ENCODE data around the gene MBD2. TPM values are rescaled to one million over a fixed set of nuclear protein-coding genes. Genes with fewer than 3 reads are reported as not detected.
"Not testable (repeated sequence)": the region's sequence is repeated elsewhere in the genome, so short reads cannot be mapped to it uniquely, and the experiment has no call there.

MBD2 gene
- total RNA-seq, 1 donor from 2014 or later, result 111 TPM

DNA sequence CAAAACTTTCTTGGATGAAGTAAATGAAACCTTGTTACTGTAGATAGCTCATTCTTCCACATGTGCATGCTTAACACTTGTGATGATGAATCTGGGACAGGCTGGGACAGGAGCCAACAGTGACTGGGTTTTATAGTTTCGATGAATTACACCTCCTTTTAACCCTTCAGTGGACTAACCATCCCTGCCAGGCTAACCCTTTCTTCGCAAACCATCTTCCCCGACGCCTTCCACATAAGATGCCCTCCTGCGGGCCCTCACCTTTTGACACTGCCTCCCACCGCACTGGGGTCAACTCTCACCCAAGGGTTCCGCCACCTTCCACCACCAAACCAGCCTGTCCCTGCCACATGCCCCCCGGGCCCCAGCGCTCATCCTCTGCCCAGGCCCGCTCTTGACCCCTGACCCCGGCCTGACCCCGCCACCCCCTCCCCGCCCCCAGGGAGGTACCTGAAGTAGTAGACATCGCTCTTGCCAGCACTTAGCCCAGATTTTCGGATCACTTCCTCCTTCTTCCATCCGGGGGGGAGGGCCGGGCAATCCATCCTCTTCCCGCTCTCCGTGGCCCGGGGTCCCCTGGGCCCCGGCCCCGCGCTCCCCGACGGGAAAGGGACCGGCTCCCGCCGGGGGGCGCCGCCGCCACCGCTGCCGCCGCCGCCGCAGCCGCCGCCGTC, 764 bp downstream of the MBD2 start:
- Histone ChIP-seq H3K27ac (peak overlapping the region; percentile 63 to 67), H3K4me1 (peaks cover 4 to 18% of the 10 kb centered on the region in 2 donors), H3K27me3 (no peaks in the 10 kb centered on the region), H3K36me3 (no peaks in the 10 kb centered on the region), H3K4me3 (peak overlapping the region; percentile 82 to 97), H3K9me3 (no peaks in the 10 kb centered on the region)
- TF ChIP-seq, protein P1, sequence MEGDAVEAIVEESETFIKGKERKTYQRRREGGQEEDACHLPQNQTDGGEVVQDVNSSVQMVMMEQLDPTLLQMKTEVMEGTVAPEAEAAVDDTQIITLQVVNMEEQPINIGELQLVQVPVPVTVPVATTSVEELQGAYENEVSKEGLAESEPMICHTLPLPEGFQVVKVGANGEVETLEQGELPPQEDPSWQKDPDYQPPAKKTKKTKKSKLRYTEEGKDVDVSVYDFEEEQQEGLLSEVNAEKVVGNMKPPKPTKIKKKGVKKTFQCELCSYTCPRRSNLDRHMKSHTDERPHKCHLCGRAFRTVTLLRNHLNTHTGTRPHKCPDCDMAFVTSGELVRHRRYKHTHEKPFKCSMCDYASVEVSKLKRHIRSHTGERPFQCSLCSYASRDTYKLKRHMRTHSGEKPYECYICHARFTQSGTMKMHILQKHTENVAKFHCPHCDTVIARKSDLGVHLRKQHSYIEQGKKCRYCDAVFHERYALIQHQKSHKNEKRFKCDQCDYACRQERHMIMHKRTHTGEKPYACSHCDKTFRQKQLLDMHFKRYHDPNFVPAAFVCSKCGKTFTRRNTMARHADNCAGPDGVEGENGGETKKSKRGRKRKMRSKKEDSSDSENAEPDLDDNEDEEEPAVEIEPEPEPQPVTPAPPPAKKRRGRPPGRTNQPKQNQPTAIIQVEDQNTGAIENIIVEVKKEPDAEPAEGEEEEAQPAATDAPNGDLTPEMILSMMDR (IDR thresholded peaks at IDR 0.05), result peak in 1 of 3 experiments; percentile 5
- DNase-seq (ENCODE audit: low spot score in 2 of 2), result peak; percentile 17 to 81
- intact Hi-C loops (cut with DNase I), result loop anchor here (1.0 to 5.0 kb wide), 4 partner anchors 27 to 134 kb away; partner anchors contain the start of genes C18orf54, POLI and STARD6

DNA sequence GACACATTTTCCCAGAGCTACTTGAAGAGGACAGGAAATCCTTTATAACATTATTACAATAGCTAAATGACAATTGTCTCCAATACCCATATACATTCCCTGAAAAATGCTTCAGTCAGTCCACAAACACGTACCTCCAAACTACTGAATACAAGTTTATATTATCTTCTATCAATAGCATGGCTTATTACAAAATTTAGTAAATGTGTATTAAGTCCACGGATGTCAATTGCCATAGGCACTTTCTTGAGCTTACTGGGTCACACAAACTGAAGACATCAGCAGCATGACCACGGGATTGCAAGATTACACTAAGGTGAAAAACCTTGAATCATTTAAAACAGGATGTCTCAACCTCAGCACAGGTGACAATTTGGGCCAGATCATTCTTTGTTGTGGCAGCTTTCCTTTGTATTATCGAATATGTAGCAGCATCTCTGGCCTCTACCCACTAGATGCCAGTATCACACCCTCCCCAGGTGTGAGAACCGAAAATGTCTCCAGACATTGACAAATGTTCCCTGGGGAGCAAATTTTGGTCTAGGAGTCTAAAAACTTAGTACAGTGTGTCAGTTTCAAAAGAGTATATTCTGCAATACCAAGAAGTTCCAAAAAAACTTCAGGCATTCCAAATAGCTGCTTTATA, 1.4 kb downstream of the MBD2 start:
- no peak for DNase-seq (ENCODE audit: low spot score in 2 of 2)
- Histone ChIP-seq H3K36me3 (no peaks in the 10 kb centered on the region), H3K9me3 (no peaks in the 10 kb centered on the region), H3K27me3 (no peaks in the 10 kb centered on the region), H3K4me1 (peaks cover 4 to 18% of the 10 kb centered on the region in 2 donors), H3K27ac (peak overlapping the region in 1 of 2 donors; percentile 28), H3K4me3 (peak overlapping the region; percentile 82 to 97)
- intact Hi-C loops (cut with DNase I), result loop anchor here (5.0 kb wide), 1 partner anchor 134 kb away; the partner anchor contains the start of genes C18orf54 and STARD6
- TF ChIP-seq, protein P1 (IDR thresholded peaks at IDR 0.05), result no peak

DNA sequence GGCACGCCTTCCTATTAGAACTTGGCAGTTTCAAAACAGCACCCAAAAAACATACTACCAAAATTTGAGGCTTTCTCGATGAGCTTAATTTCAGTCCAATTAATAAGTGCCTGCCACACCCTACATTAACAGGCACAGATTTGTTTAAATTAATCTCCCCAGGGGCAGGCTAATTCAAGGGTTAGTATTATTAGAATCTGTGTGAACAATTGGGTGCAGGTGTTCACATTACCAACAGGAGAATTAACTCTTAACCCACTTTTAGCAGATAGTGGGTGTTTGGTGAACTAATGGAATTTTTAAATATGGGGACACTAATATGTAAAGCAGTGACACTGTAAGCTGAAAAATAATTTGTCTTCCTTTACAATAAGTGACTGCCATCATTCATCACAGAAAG, 4.1 kb downstream of the MBD2 start:
- TF ChIP-seq, protein P1 (IDR thresholded peaks at IDR 0.05), result no peak
- no peak overlapping the region for H3K4me3 ChIP-seq
- no peak overlapping the region for H3K27ac ChIP-seq
- H3K36me3 ChIP-seq, result no peaks in the 10 kb centered on the region
- peaks cover 4 to 18% of the 10 kb centered on the region in 2 donors for H3K4me1 ChIP-seq
- intact Hi-C loops (cut with DNase I), result loop anchor here (5.0 kb wide), 1 partner anchor 137 kb away; the partner anchor contains the start of genes C18orf54 and STARD6
- H3K9me3 ChIP-seq, result no peaks in the 10 kb centered on the region
- no peak for DNase-seq (ENCODE audit: low spot score in 2 of 2)
- no peaks in the 10 kb centered on the region for H3K27me3 ChIP-seq

DNA sequence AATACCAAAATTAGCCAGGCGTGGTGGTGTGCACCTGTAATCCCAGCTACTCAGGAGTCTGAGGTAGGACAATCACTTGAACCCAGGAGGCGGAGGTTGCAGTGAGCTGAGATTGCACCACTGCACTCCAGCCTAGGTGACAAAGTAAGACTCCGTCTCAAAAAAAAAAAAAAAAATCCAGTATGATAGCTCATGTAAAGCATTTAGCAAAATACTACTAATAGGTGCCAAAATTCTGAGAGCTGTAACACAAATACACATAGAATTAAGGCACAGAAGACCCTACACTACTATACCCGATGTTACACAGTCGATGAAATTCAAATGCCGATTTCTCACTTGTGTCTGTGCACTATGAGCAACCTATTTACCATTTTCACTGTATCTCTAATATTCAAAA, 5.7 kb downstream of the MBD2 start:
- DNase-seq (ENCODE audit: low spot score in 2 of 2); H3K9me3 ChIP-seq; H3K27ac ChIP-seq; H3K36me3 ChIP-seq; intact Hi-C loops (cut with DNase I); H3K27me3 ChIP-seq; H3K4me3 ChIP-seq: not testable (repeated sequence)
- H3K4me1 ChIP-seq, result peaks cover 4 to 13% of the 10 kb centered on the region in 2 donors

DNA sequence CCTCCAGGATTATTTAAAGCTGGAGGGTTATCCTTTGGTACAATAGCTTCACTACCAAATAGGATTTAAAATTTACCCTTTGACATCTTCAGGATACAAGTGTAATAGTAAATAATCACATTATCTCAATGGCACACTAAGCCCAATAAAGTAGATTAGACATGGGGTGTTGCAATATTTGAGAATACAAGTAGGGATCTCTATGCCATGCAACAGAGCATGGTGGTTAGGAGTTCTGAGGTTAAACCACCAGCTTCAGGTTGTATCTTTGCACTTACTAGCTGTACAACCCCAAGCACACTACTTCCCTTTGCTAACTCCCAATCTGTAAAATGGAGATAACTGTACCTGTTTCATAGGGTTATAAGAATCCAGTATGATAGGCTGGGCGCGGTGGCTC, 6.2 kb downstream of the MBD2 start:
- intact Hi-C loops (cut with DNase I), result no loop called here
- H3K4me3 ChIP-seq, result no peak overlapping the region
- TF ChIP-seq, protein P1 (IDR thresholded peaks at IDR 0.05), result no peak
- no peak for DNase-seq (ENCODE audit: low spot score in 2 of 2)
- H3K27me3 ChIP-seq, result no peaks in the 10 kb centered on the region
- H3K4me1 ChIP-seq, result peaks cover 4 to 13% of the 10 kb centered on the region in 2 donors
- no peaks in the 10 kb centered on the region for H3K36me3 ChIP-seq
- no peaks in the 10 kb centered on the region for H3K9me3 ChIP-seq
- H3K27ac ChIP-seq, result no peak overlapping the region

DNA sequence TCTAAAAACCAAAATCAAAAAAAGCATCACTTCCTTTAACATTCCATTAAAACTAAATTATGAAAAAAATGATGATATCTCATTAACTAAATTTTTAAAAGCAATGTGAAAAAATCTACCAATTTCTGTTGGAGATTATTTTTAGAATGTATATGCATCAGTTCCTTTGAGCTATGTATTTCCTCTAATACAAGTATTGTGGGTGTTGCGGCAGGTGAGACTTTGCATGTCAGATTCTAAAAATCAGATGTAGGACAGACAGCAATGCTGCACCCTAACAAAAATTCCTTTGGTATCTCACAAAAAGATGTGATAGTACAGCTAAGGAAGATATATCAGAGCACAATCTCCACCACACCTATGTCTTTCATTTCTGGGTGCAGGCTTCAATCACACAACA, 6.8 kb downstream of the MBD2 start:
- Histone ChIP-seq H3K27me3 (no peaks in the 10 kb centered on the region), H3K4me3 (no peak overlapping the region), H3K36me3 (no peaks in the 10 kb centered on the region), H3K27ac (no peak overlapping the region), H3K9me3 (no peaks in the 10 kb centered on the region), H3K4me1 (peaks cover 0 to 11% of the 10 kb centered on the region in 2 donors)
- intact Hi-C loops (cut with DNase I), result no loop called here
- TF ChIP-seq, protein P1 (IDR thresholded peaks at IDR 0.05), result no peak
- no peak for DNase-seq (ENCODE audit: low spot score in 2 of 2)

Measured in ascending aorta (tissue), 2 donors.